Epithelial cell of proximal tubule (primary cell): ENCODE measurements around the gene NOS1AP. TPM values are rescaled to one million over a fixed set of nuclear protein-coding genes. Genes with fewer than 3 reads are reported as not detected.

ENCODE experiments used
- DNase-seq: peaks from one replicate; pipeline ENCODE4 v3.0.0-alpha.2; 2011; ENCODE audit warnings: low read depth
- H3K4me3 ChIP-seq: 2 replicates; pipeline ENCODE4 v1.5.1; 2011; ENCODE audit warnings: low read depth, mild to moderate bottlenecking, low read length
- total RNA-seq: library from RNA; depleted of rRNA; stranded (reverse); fragments of >200 nt; gene quantifications from 2 replicates; pipeline ENCODE4 v1.2.3, GENCODE V29; 2015
- TF ChIP-seq, protein P1 (sequence below): conservative IDR thresholded peaks from 2 replicates; pipeline ENCODE4 v1.5.1; 2012; ENCODE audit warnings: low read depth, mild to moderate bottlenecking, low read length

The NOS1AP gene
- total RNA-seq, 1 donor from 2014 or later: 2.2 TPM

- TF ChIP-seq, protein P1, sequence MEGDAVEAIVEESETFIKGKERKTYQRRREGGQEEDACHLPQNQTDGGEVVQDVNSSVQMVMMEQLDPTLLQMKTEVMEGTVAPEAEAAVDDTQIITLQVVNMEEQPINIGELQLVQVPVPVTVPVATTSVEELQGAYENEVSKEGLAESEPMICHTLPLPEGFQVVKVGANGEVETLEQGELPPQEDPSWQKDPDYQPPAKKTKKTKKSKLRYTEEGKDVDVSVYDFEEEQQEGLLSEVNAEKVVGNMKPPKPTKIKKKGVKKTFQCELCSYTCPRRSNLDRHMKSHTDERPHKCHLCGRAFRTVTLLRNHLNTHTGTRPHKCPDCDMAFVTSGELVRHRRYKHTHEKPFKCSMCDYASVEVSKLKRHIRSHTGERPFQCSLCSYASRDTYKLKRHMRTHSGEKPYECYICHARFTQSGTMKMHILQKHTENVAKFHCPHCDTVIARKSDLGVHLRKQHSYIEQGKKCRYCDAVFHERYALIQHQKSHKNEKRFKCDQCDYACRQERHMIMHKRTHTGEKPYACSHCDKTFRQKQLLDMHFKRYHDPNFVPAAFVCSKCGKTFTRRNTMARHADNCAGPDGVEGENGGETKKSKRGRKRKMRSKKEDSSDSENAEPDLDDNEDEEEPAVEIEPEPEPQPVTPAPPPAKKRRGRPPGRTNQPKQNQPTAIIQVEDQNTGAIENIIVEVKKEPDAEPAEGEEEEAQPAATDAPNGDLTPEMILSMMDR: no peak
- no peak overlapping the region for H3K4me3 ChIP-seq
- DNase-seq: no peak
These were observed 75.9 kb downstream of the NOS1AP start for GRCh38 chr1:162145280-162145965.

GRCh38 chr1:162145966-162146696 is 76.6 kb downstream of the NOS1AP start:
- TF ChIP-seq, protein P1: no peak
- no peak for DNase-seq
- H3K4me3 ChIP-seq: no peak overlapping the region

DNA sequence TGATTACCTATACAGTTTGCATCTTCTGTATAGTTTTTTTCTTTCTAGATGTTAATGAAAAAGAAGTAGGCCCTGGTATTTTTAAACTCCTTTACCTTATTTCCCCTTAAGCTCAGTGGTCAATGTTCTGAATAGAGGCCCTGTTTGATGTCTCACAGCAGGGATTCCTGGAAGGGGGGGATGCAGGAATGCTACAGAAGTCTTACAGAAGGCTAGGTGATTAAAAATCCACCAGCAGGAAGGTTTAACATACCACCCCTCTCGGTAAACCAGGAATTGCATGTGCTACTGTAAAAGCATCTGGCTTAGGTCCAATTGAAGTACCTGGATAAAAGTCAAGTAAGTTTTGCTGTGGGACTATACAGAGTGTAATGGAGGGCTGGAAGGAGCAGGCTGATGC is 78.3 kb downstream of the NOS1AP start:
- DNase-seq: no peak
- H3K4me3 ChIP-seq: no peak overlapping the region

GRCh38 chr1:162150112-162150511 is 80.6 kb downstream of the NOS1AP start:
- no peak for DNase-seq
- TF ChIP-seq, protein P1: no peak
- no peak overlapping the region for H3K4me3 ChIP-seq

More for the DNA sequence above, 78.3 kb downstream of the NOS1AP start:
- TF ChIP-seq, protein P1: no peak

GRCh38 chr1:162151900-162152829 is 82.7 kb downstream of the NOS1AP start:
- TF ChIP-seq, protein P1: no peak
- DNase-seq: no peak

DNA sequence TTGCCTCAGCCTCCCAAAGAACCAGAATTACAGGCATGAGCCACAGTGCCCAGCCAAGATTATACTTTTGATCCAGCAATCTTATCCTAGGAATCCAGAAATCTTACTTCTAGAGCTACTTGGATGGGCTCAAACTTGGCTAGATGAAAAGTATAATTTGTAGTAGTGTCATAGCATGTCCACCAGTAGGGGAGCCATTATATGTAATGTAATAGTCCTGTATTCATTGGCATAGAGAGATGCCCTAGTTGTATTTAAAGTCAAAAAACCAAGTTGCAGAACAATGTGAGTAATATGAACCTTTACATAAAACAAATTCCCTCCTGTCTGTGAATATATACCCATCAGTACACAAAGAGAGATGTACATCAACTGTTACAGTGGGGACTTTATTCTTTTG is 83.9 kb downstream of the NOS1AP start:
- no peak overlapping the region for H3K4me3 ChIP-seq
- no peak for DNase-seq
- TF ChIP-seq, protein P1: no peak

More at GRCh38 chr1:162151900-162152829, 82.7 kb downstream of the NOS1AP start:
- H3K4me3 ChIP-seq: no peak overlapping the region
